Tongue (tissue), 3 donors: ENCODE measurements around the gene GNG7. TPM values are rescaled to one million over a fixed set of nuclear protein-coding genes. Genes with fewer than 3 reads are reported as not detected.

Source experiments
- DNase-seq: peaks from one replicate; pipeline ENCODE4 v3.0.0-alpha.2; 2015
- small RNA-seq: library from RNA; depleted of rRNA; stranded (forward); fragments of <200 nt; gene quantifications from one replicate; pipeline ENCODE3, GENCODE V24; 2014; ENCODE audit warnings: low replicate concordance
- total RNA-seq: library from RNA; depleted of rRNA; stranded (reverse); fragments of >200 nt; gene quantifications from one replicate; pipeline ENCODE4 v1.2.3, GENCODE V29; 2014

The GNG7 gene
- total RNA-seq, 1 donor from 2014 or later, result 3.2 TPM

DNA sequence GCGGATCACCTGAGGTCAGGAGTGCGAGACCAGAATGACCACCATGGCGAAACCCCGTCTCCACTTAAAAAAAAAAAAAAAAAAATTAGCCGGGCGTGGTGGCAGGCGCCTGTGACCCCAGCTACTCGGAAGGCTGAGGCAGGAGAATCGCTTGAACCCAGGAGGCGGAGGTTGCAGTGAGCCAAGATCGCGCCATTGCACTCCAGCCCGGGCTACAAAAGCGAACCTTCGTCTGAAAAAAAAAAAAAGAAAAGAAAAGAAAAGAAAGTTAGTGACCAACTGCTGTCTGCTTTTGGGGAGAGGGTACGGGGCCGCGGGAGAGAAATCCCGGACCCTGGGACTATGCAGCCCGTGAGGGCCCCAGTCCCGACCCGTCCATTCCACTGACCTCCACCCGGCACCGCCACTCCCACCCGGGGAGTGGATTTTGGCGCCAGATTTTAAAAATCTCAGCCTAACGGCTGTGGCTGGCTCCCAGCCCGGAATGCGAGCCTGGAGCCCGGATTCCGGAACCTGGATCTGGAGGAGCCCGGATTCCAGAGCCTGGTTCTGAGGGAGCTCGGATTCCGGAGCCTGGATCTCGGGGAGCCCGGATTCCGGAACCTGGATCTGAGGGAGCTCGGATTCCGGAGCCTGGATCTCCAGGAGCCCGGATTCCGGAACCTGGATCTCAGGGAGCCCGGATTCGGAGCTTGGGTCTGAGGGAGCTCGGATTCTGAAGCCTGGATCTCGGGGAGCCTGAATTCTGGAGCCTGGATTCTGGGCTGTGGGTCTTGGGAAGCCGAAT is 239.7 kb downstream of the GNG7 start:
- peak; percentile 96 for DNase-seq

DNA sequence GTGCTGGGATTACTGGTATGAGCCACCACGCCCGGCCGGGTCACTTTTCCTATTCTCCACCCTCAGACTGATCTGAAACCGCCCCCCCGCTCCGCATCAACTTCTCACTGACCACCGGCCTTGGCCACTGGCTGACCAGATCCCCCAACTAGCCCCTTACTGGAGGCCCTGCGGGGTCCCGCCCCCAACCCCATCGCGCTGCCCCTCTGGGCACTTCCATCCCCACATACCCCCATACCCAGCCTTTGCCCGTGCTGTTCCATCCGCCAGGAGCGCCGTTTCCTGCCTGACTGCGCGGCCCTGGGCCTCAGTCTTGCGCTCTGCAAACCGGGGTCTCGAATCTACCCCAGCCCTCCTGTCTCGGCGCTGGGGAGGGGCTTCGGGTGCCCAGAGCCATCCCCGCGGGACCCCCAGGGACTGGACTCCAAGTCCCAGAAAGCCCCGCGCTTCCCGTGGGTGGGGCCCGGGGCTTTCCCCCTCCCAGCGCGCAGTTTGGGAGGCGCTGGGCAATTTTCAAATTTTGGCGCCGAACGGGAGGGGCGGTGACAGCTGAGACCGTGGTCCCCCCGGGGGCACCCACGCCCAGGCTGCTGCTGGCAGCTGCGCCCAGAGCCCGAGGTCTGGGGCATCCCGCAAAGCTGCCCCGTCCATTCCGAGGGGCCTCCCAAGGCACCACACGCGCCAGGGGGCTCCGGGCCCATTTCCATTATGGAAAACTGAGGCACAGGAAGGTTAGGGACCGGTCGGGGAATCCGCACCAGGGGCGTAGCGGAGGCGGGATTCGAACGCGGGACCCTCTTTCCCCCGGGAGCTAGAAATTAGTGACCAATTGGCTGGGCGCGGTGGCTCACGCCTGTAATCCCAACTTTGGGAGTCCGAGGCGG is 240.5 kb downstream of the GNG7 start:
- DNase-seq, result peak; percentile 90

Small RNA genes within 50 kb of the gene (small RNA-seq; reads per million reads assigned to genes)
- gene MIR7850, result not detected
- gene RN7SL121P, result not detected
- not detected for gene RNU6-993P

Other genes with a start within 250 kb of the GNG7 start
- 71.3 TPM for gene LMNB2, start 245.7 kb downstream of the GNG7 start, total RNA-seq
- gene GADD45B, start 226.6 kb downstream of the GNG7 start, total RNA-seq, result 32.4 TPM
- 2.7 TPM for gene DIRAS1, start 18.7 kb upstream of the GNG7 start, total RNA-seq
- 10.8 TPM for gene SLC39A3, start 37.3 kb upstream of the GNG7 start, total RNA-seq
- gene SGTA, start 80.6 kb upstream of the GNG7 start, total RNA-seq, result 49.7 TPM
- 101 TPM for gene THOP1, start 82.8 kb upstream of the GNG7 start, total RNA-seq
- 9.8 TPM for gene ZNF554, start 117.2 kb upstream of the GNG7 start, total RNA-seq
- 24.4 TPM for gene ZNF555, start 138.8 kb upstream of the GNG7 start, total RNA-seq
- 69.1 TPM for gene ZNF556, start 164.6 kb upstream of the GNG7 start, total RNA-seq
- 7.4 TPM for gene ZNF57, start 198.2 kb upstream of the GNG7 start, total RNA-seq
- 5.2 TPM for gene ZNF77, start 242.3 kb upstream of the GNG7 start, total RNA-seq